ENCODE results near the gene DNM3.

DNM3 gene

GRCh38 chr1:171972846-171973245 is 131.5 kb downstream of the DNM3 start:
- no peak for TF ChIP-seq CTCF (conservative IDR thresholded peaks at IDR 0.05; ENCODE audit: low read depth, low read length)
- H3K4me3 ChIP-seq (ENCODE audit: low read depth, low read length) = no peak overlapping the region
- DNase-seq (ENCODE audit: low read depth) = no peak

- no peak overlapping the region for H3K4me3 ChIP-seq (ENCODE audit: low read depth, low read length)
- no peak for TF ChIP-seq CTCF (conservative IDR thresholded peaks at IDR 0.05; ENCODE audit: low read depth, low read length)
- no peak for DNase-seq (ENCODE audit: low read depth)
These were observed 132.1 kb downstream of the DNM3 start for GRCh38 chr1:171973421-171973820.

- no peak overlapping the region for H3K4me3 ChIP-seq (ENCODE audit: low read depth, low read length)
- no peak for DNase-seq (ENCODE audit: low read depth)
- TF ChIP-seq CTCF (conservative IDR thresholded peaks at IDR 0.05; ENCODE audit: low read depth, low read length) = no peak
These were observed 140.0 kb downstream of the DNM3 start for GRCh38 chr1:171981303-171981702.

- no peak overlapping the region for H3K4me3 ChIP-seq (ENCODE audit: low read depth, low read length)
- peak; percentile 65 for DNase-seq (ENCODE audit: low read depth)
- TF ChIP-seq CTCF (conservative IDR thresholded peaks at IDR 0.05; ENCODE audit: low read depth, low read length) = peak; percentile 54
These were observed 142.3 kb downstream of the DNM3 start for GRCh38 chr1:171983584-171983983.

- H3K4me3 ChIP-seq (ENCODE audit: low read depth, low read length) = no peak overlapping the region
- no peak for DNase-seq (ENCODE audit: low read depth)
- TF ChIP-seq CTCF (conservative IDR thresholded peaks at IDR 0.05; ENCODE audit: low read depth, low read length) = no peak
These were observed 143.0 kb downstream of the DNM3 start for GRCh38 chr1:171984262-171984661.

- peak; percentile 58 for DNase-seq (ENCODE audit: low read depth)
- peak; percentile 84 for TF ChIP-seq CTCF (conservative IDR thresholded peaks at IDR 0.05; ENCODE audit: low read depth, low read length)
- no peak overlapping the region for H3K4me3 ChIP-seq (ENCODE audit: low read depth, low read length)
These were observed 143.7 kb downstream of the DNM3 start for GRCh38 chr1:171984850-171985485.

GRCh38 chr1:171985639-171986038 is 144.3 kb downstream of the DNM3 start:
- DNase-seq (ENCODE audit: low read depth) = no peak
- H3K4me3 ChIP-seq (ENCODE audit: low read depth, low read length) = no peak overlapping the region
- peak; percentile 29 for TF ChIP-seq CTCF (conservative IDR thresholded peaks at IDR 0.05; ENCODE audit: low read depth, low read length)

Measured in choroid plexus epithelial cell (primary cell).